ENCODE results near the gene OR52L1.
"Not testable (repeated sequence)": the region's sequence is repeated elsewhere in the genome, so short reads cannot be mapped to it uniquely, and the experiment has no call there.

Gene OR52L1

GRCh38 chr11:5986885-5987284 is at the start of gene OR52L1:
OR52L1 (minus strand) TSS chr11:5986985; CDS start chr11:5986930, 55 bp downstream.
- DNase-seq: no peak

GRCh38 chr11:6030708-6031405 is 44.1 kb upstream of the OR52L1 start, which contains the start of gene OR56A1:
OR56A1 (minus strand) TSS chr11:6030758; CDS start chr11:6027692, 3,066 bp downstream.
- no peak for DNase-seq

GRCh38 chr11:6027501-6027900 is 40.7 kb upstream of the OR52L1 start:
- no peak for DNase-seq

- DNase-seq: no peak
These were observed 38.3 kb upstream of the OR52L1 start for GRCh38 chr11:6025056-6025455.

- DNase-seq: no peak
These were observed 36.2 kb upstream of the OR52L1 start for GRCh38 chr11:6022956-6023355.

- DNase-seq: no peak
These were observed 26.3 kb upstream of the OR52L1 start for GRCh38 chr11:6013042-6013441.

GRCh38 chr11:6012035-6012668 is 25.4 kb upstream of the OR52L1 start:
- DNase-seq: no peak

GRCh38 chr11:6006846-6007245 is 20.1 kb upstream of the OR52L1 start, which contains the start of gene OR56A4:
OR56A4 (minus strand) TSS chr11:6006946; CDS start chr11:6002992, 3,954 bp downstream.
- no peak for DNase-seq

GRCh38 chr11:6006395-6006794 is 19.6 kb upstream of the OR52L1 start:
- no peak for DNase-seq

GRCh38 chr11:6002202-6002699 is 15.5 kb upstream of the OR52L1 start:
- DNase-seq: no peak

- no peak for DNase-seq
These were observed 8.0 kb upstream of the OR52L1 start for GRCh38 chr11:5994791-5995190.

- DNase-seq: no peak
These were observed 5.9 kb upstream of the OR52L1 start for GRCh38 chr11:5992604-5993251.

- DNase-seq: no peak
These were observed 5.4 kb upstream of the OR52L1 start for GRCh38 chr11:5992150-5992549.

GRCh38 chr11:5989203-5989602 is 2.4 kb upstream of the OR52L1 start:
- no peak for DNase-seq

GRCh38 chr11:5983443-5983842 is 3.3 kb downstream of the OR52L1 start:
- no peak for DNase-seq

- DNase-seq: no peak
These were observed 13.3 kb downstream of the OR52L1 start for GRCh38 chr11:5973530-5973929.

GRCh38 chr11:5968394-5968793 is 18.4 kb downstream of the OR52L1 start, which contains the start of gene OR56A5:
OR56A5 (minus strand) TSS chr11:5968494; CDS start chr11:5968494, 0 bp downstream.
- DNase-seq: no peak

GRCh38 chr11:5967708-5968107 is 19.1 kb downstream of the OR52L1 start:
- no peak for DNase-seq

GRCh38 chr11:5966958-5967357 is 19.8 kb downstream of the OR52L1 start:
- no peak for DNase-seq

GRCh38 chr11:5960704-5961320 is 26.0 kb downstream of the OR52L1 start:
- DNase-seq: not testable (repeated sequence)

GRCh38 chr11:5955586-5955985 is 31.2 kb downstream of the OR52L1 start:
- DNase-seq: no peak

GRCh38 chr11:5941951-5942350 is 44.8 kb downstream of the OR52L1 start, which contains the start of gene OR56A3:
OR56A3 (plus strand) TSS chr11:5942251; CDS start chr11:5947347, 5,096 bp downstream.
- no peak for DNase-seq

- no peak for DNase-seq
These were observed 46.0 kb downstream of the OR52L1 start for GRCh38 chr11:5940748-5941147.
